ENCODE results near the gene PSAP. TPM values are rescaled to one million over a fixed set of nuclear protein-coding genes. Genes with fewer than 3 reads are reported as not detected.
A peak's percentile ranks its signal among the peaks of the same experiment; 100 is the strongest.

PSAP gene
- total RNA-seq, 1 donor from 2014 or later, result 487 TPM

DNA sequence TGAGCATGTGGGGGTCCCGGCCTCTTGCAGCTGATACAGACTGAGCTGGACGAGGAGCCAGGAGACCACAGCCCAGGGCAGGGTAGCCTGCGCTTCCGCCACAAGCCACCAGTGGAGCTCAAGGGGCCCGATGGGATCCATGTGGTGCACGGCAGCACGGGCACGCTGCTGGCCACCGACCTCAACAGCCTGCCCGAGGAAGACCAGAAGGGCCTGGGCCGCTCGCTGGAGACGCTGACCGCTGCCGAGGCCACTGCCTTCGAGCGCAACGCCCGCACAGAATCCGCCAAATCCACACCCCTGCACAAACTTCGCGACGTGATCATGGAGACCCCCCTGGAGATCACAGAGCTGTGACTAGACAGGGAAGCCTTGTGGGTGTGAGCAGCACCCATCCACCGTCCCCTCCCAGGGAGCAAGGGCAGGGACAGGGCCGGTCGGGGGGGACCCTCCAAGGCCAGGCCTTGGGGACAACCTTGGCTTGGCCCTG lies 36.1 kb downstream of the PSAP start:
- H3K4me3 Mint-ChIP-seq, result no peak overlapping the region
- no peaks in the 10 kb centered on the region for H3K9me3 Mint-ChIP-seq
- H3K4me1 Mint-ChIP-seq (ENCODE audit: unreplicated experiment), result peaks cover 4% of the 10 kb centered on the region
- no peak overlapping the region for H3K27ac Mint-ChIP-seq
- peak; percentile 34 for TF ChIP-seq CTCF (conservative IDR thresholded peaks at IDR 0.05)
- no peak for DNase-seq (ENCODE audit: extremely low spot score, unreplicated experiment)
- no peaks in the 10 kb centered on the region for H3K27me3 Mint-ChIP-seq
- peaks cover 19% of the 10 kb centered on the region for H3K36me3 Mint-ChIP-seq

GRCh38 chr10:71812913-71813590 lies 38.0 kb downstream of the PSAP start:
- Mint-ChIP-seq H3K9me3 (no peaks in the 10 kb centered on the region), H3K27ac (no peak overlapping the region), H3K36me3 (peaks cover 19% of the 10 kb centered on the region), H3K27me3 (peaks cover 3% of the 10 kb centered on the region), H3K4me1 (ENCODE audit: unreplicated experiment) (peaks cover 4% of the 10 kb centered on the region), H3K4me3 (no peak overlapping the region)
- DNase-seq (ENCODE audit: extremely low spot score, unreplicated experiment), result no peak
- TF ChIP-seq CTCF (conservative IDR thresholded peaks at IDR 0.05), result no peak

GRCh38 chr10:71812016-71812912 lies 38.8 kb downstream of the PSAP start:
- Mint-ChIP-seq H3K9me3 (no peaks in the 10 kb centered on the region), H3K27ac (no peak overlapping the region), H3K27me3 (peaks cover 5% of the 10 kb centered on the region), H3K36me3 (peaks cover 15% of the 10 kb centered on the region), H3K4me1 (ENCODE audit: unreplicated experiment) (peaks cover 4% of the 10 kb centered on the region), H3K4me3 (no peak overlapping the region)
- no peak for DNase-seq (ENCODE audit: extremely low spot score, unreplicated experiment)
- TF ChIP-seq CTCF (conservative IDR thresholded peaks at IDR 0.05), result peak; percentile 75

DNA sequence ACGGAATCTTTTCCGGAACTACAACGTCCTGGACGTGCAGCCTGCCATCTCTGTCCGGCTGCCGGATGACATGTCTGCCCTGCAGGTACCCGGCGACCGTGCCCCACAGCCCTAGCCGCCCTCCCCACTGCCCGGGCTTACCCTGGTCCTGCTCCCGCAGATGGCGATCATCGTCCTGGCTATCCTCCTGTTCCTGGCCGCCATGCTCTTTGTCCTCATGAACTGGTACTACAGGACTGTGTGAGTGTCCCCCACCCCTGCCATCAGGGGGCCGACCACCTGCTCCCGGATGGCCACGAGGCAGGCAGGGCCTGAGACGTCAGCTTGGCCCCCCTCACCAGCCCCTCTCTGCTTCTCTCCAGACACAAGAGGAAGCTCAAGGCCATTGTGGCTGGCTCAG lies 39.7 kb downstream of the PSAP start:
- no peak overlapping the region for H3K4me3 Mint-ChIP-seq
- no peak for DNase-seq (ENCODE audit: extremely low spot score, unreplicated experiment)
- TF ChIP-seq CTCF (conservative IDR thresholded peaks at IDR 0.05), result no peak
- H3K4me1 Mint-ChIP-seq (ENCODE audit: unreplicated experiment), result peaks cover 4% of the 10 kb centered on the region
- peaks cover 12% of the 10 kb centered on the region for H3K27me3 Mint-ChIP-seq
- H3K36me3 Mint-ChIP-seq, result peaks cover 8% of the 10 kb centered on the region
- no peak overlapping the region for H3K27ac Mint-ChIP-seq
- no peaks in the 10 kb centered on the region for H3K9me3 Mint-ChIP-seq

- no peak for DNase-seq (ENCODE audit: extremely low spot score, unreplicated experiment)
- Mint-ChIP-seq H3K4me3 (no peak overlapping the region), H3K4me1 (ENCODE audit: unreplicated experiment) (peaks cover 4% of the 10 kb centered on the region), H3K27ac (no peak overlapping the region), H3K9me3 (no peaks in the 10 kb centered on the region), H3K27me3 (peaks cover 19% of the 10 kb centered on the region), H3K36me3 (no peaks in the 10 kb centered on the region)
- TF ChIP-seq CTCF (conservative IDR thresholded peaks at IDR 0.05), result no peak
These were observed 40.9 kb downstream of the PSAP start for GRCh38 chr10:71810048-71810750.
